NCI-H446 (cell line): ENCODE data around the gene TSPAN17.
"Not testable (repeated sequence)": the region's sequence is repeated elsewhere in the genome, so short reads cannot be mapped to it uniquely, and the experiment has no call there.

ENCODE experiments used
- DNase-seq, 2 experiments: peaks; one replicate each; lab custom pipeline; 2025; lab: John Stamatoyannopoulos, UW

Gene TSPAN17

GRCh38 chr5:176679365-176680225, 32.3 kb downstream of the TSPAN17 start:
- no peak for DNase-seq

- DNase-seq = no peak
Measured at GRCh38 chr5:176680226-176680563, 32.9 kb downstream of the TSPAN17 start.

- no peak for DNase-seq
Measured at GRCh38 chr5:176682016-176682531, 34.8 kb downstream of the TSPAN17 start.

GRCh38 chr5:176685010-176685409, 37.7 kb downstream of the TSPAN17 start:
- no peak for DNase-seq

- no peak for DNase-seq
Measured at GRCh38 chr5:176687247-176687646, 40.0 kb downstream of the TSPAN17 start.

GRCh38 chr5:176687881-176688280, 40.6 kb downstream of the TSPAN17 start:
- no peak for DNase-seq

GRCh38 chr5:176690911-176691310, 43.6 kb downstream of the TSPAN17 start:
- DNase-seq = no peak

GRCh38 chr5:176691524-176691923, 44.2 kb downstream of the TSPAN17 start:
- DNase-seq = no peak

GRCh38 chr5:176692326-176692725, 45.0 kb downstream of the TSPAN17 start:
- DNase-seq = no peak

- no peak for DNase-seq
Measured at GRCh38 chr5:176692839-176693476, 45.7 kb downstream of the TSPAN17 start.

- no peak for DNase-seq
Measured at GRCh38 chr5:176693477-176693851, 46.2 kb downstream of the TSPAN17 start.

- no peak for DNase-seq
Measured at GRCh38 chr5:176694146-176694545, 46.9 kb downstream of the TSPAN17 start.

- DNase-seq = no peak
Measured at GRCh38 chr5:176694631-176695030, 47.3 kb downstream of the TSPAN17 start.

GRCh38 chr5:176695073-176695472, 47.8 kb downstream of the TSPAN17 start:
- no peak for DNase-seq

- no peak for DNase-seq
Measured at GRCh38 chr5:176697267-176697933, 50.1 kb downstream of the TSPAN17 start.

- DNase-seq = peak; percentile 75 to 93
Measured at GRCh38 chr5:176697934-176698538, 50.8 kb downstream of the TSPAN17 start.

GRCh38 chr5:176699446-176699845, 52.2 kb downstream of the TSPAN17 start:
- not testable (repeated sequence) for DNase-seq

- no peak for DNase-seq
Measured at GRCh38 chr5:176700239-176700847, 53.1 kb downstream of the TSPAN17 start.

GRCh38 chr5:176702671-176703641, 55.7 kb downstream of the TSPAN17 start:
- no peak for DNase-seq

- no peak for DNase-seq
Measured at GRCh38 chr5:176703857-176704256, 56.6 kb downstream of the TSPAN17 start.

- no peak for DNase-seq
Measured at GRCh38 chr5:176704355-176704754, 57.1 kb downstream of the TSPAN17 start.
